ENCODE measurements around the gene RFT1.

RFT1 gene

GRCh38 chr3:53154881-53155285, 24.6 kb upstream of the RFT1 start:
- no peak overlapping the region for H3K23ac ChIP-seq (ENCODE audit: low read length in 2 of 2)
- H3K4me2 ChIP-seq (ENCODE audit: low read length, poor library complexity, severe bottlenecking): no peak overlapping the region

GRCh38 chr3:53153980-53154379, 23.7 kb upstream of the RFT1 start:
- no peak overlapping the region for H3K27ac ChIP-seq (ENCODE audit: low read length, poor library complexity, severe bottlenecking)
- no peaks in the 10 kb centered on the region for H3K9me3 ChIP-seq (ENCODE audit: control insufficient read depth, low read length)
- H3K18ac ChIP-seq (ENCODE audit: low read depth in 1 of 2, low read length in 2 of 2): no peak overlapping the region
- no peaks in the 10 kb centered on the region for H3K36me3 ChIP-seq (ENCODE audit: control insufficient read depth in 1 of 2, insufficient read depth in 2 of 2, low read depth in 1 of 2, low read length in 2 of 2)
- no peak overlapping the region for H3K23ac ChIP-seq (ENCODE audit: low read length in 2 of 2)
- no peak overlapping the region for H2BK15ac ChIP-seq (ENCODE audit: low read depth, poor library complexity, severe bottlenecking)
- H3K4me1 ChIP-seq (ENCODE audit: control insufficient read depth, insufficient read depth, low read depth, low read length): peaks cover 11% of the 10 kb centered on the region
- no peaks in the 10 kb centered on the region for H3K79me1 ChIP-seq (replicated peaks; ENCODE audit: low read length, poor library complexity, severe bottlenecking)
- no peak overlapping the region for H4K8ac ChIP-seq (ENCODE audit: low read length)
- no peak overlapping the region for H2BK5ac ChIP-seq (ENCODE audit: low read depth, low read length, poor library complexity, severe bottlenecking)
- H2AK5ac ChIP-seq (ENCODE audit: low read length, severe bottlenecking): no peak overlapping the region
- H3K4me2 ChIP-seq (ENCODE audit: low read length, poor library complexity, severe bottlenecking): no peak overlapping the region
- H3K4ac ChIP-seq (ENCODE audit: low read depth in 1 of 2, low read length in 2 of 2): no peak overlapping the region
- no peak for DNase-seq
- H3K14ac ChIP-seq (ENCODE audit: low read length in 2 of 2): no peak overlapping the region
- WGBS: 71% methylated on average over 2 of the region's 6 CpGs
- no peak overlapping the region for H3K4me3 ChIP-seq (ENCODE audit: insufficient read depth in 1 of 2, low read depth in 1 of 2, low read length in 2 of 2)
- no peak overlapping the region for H2AFZ ChIP-seq (ENCODE audit: low read depth, low read length)
- H3K9ac ChIP-seq (ENCODE audit: low read length): no peak overlapping the region
- H4K91ac ChIP-seq (ENCODE audit: low read length): no peak overlapping the region
- no peak overlapping the region for H2BK12ac ChIP-seq (ENCODE audit: low read length in 2 of 2)
- H2BK120ac ChIP-seq (ENCODE audit: low read depth, low read length): no peak overlapping the region
- H3K27me3 ChIP-seq (ENCODE audit: control insufficient read depth in 1 of 2, insufficient read depth in 1 of 2, low read length in 2 of 2): peaks cover 42 to 47% of the 10 kb centered on the region in 2 experiments

More at GRCh38 chr3:53154881-53155285, 24.6 kb upstream of the RFT1 start:
- peaks cover 12% of the 10 kb centered on the region for H3K4me1 ChIP-seq (ENCODE audit: control insufficient read depth, insufficient read depth, low read depth, low read length)
- no peak overlapping the region for H3K4me3 ChIP-seq (ENCODE audit: insufficient read depth in 1 of 2, low read depth in 1 of 2, low read length in 2 of 2)
- no peak overlapping the region for H3K27ac ChIP-seq (ENCODE audit: low read length, poor library complexity, severe bottlenecking)
- peaks cover under 1% of the 10 kb centered on the region for H3K79me1 ChIP-seq (replicated peaks; ENCODE audit: low read length, poor library complexity, severe bottlenecking)
- H4K8ac ChIP-seq (ENCODE audit: low read length): no peak overlapping the region
- no peak overlapping the region for H2BK15ac ChIP-seq (ENCODE audit: low read depth, poor library complexity, severe bottlenecking)
- H2BK5ac ChIP-seq (ENCODE audit: low read depth, low read length, poor library complexity, severe bottlenecking): no peak overlapping the region
- 83% methylated on average over 4 of the region's 4 CpGs for WGBS
- H3K4ac ChIP-seq (ENCODE audit: low read depth in 1 of 2, low read length in 2 of 2): no peak overlapping the region
- no peak overlapping the region for H2AFZ ChIP-seq (ENCODE audit: low read depth, low read length)
- H3K36me3 ChIP-seq (ENCODE audit: control insufficient read depth in 1 of 2, insufficient read depth in 2 of 2, low read depth in 1 of 2, low read length in 2 of 2): no peaks in the 10 kb centered on the region
- H3K9ac ChIP-seq (ENCODE audit: low read length): no peak overlapping the region
- no peak for DNase-seq
- no peak overlapping the region for H4K91ac ChIP-seq (ENCODE audit: low read length)
- H3K27me3 ChIP-seq (ENCODE audit: control insufficient read depth in 1 of 2, insufficient read depth in 1 of 2, low read length in 2 of 2): peaks cover 42 to 47% of the 10 kb centered on the region in 2 experiments
- H2BK12ac ChIP-seq (ENCODE audit: low read length in 2 of 2): no peak overlapping the region
- H3K14ac ChIP-seq (ENCODE audit: low read length in 2 of 2): no peak overlapping the region
- no peak overlapping the region for H3K18ac ChIP-seq (ENCODE audit: low read depth in 1 of 2, low read length in 2 of 2)
- H2BK120ac ChIP-seq (ENCODE audit: low read depth, low read length): no peak overlapping the region
- no peak overlapping the region for H2AK5ac ChIP-seq (ENCODE audit: low read length, severe bottlenecking)
- H3K9me3 ChIP-seq (ENCODE audit: control insufficient read depth, low read length): no peaks in the 10 kb centered on the region

- H3K4me2 ChIP-seq (ENCODE audit: low read length, poor library complexity, severe bottlenecking): no peak overlapping the region
- H4K8ac ChIP-seq (ENCODE audit: low read length): no peak overlapping the region
- no peak overlapping the region for H3K14ac ChIP-seq (ENCODE audit: low read length in 2 of 2)
- no peak overlapping the region for H3K4me3 ChIP-seq (ENCODE audit: insufficient read depth in 1 of 2, low read depth in 1 of 2, low read length in 2 of 2)
- 87% methylated on average over 3 of the region's 3 CpGs for WGBS
- H3K9me3 ChIP-seq (ENCODE audit: control insufficient read depth, low read length): no peaks in the 10 kb centered on the region
- DNase-seq: no peak
- no peak overlapping the region for H3K23ac ChIP-seq (ENCODE audit: low read length in 2 of 2)
- H4K91ac ChIP-seq (ENCODE audit: low read length): no peak overlapping the region
- H3K79me1 ChIP-seq (replicated peaks; ENCODE audit: low read length, poor library complexity, severe bottlenecking): no peaks in the 10 kb centered on the region
- no peak overlapping the region for H2BK12ac ChIP-seq (ENCODE audit: low read length in 2 of 2)
- peaks cover 42 to 47% of the 10 kb centered on the region in 2 experiments for H3K27me3 ChIP-seq (ENCODE audit: control insufficient read depth in 1 of 2, insufficient read depth in 1 of 2, low read length in 2 of 2)
- H3K18ac ChIP-seq (ENCODE audit: low read depth in 1 of 2, low read length in 2 of 2): no peak overlapping the region
- no peak overlapping the region for H2BK120ac ChIP-seq (ENCODE audit: low read depth, low read length)
- no peak overlapping the region for H2AFZ ChIP-seq (ENCODE audit: low read depth, low read length)
- no peaks in the 10 kb centered on the region for H3K36me3 ChIP-seq (ENCODE audit: control insufficient read depth in 1 of 2, insufficient read depth in 2 of 2, low read depth in 1 of 2, low read length in 2 of 2)
- no peak overlapping the region for H2AK5ac ChIP-seq (ENCODE audit: low read length, severe bottlenecking)
- no peak overlapping the region for H3K27ac ChIP-seq (ENCODE audit: low read length, poor library complexity, severe bottlenecking)
- no peak overlapping the region for H3K4ac ChIP-seq (ENCODE audit: low read depth in 1 of 2, low read length in 2 of 2)
- no peak overlapping the region for H3K9ac ChIP-seq (ENCODE audit: low read length)
- no peak overlapping the region for H2BK5ac ChIP-seq (ENCODE audit: low read depth, low read length, poor library complexity, severe bottlenecking)
- no peak overlapping the region for H2BK15ac ChIP-seq (ENCODE audit: low read depth, poor library complexity, severe bottlenecking)
- H3K4me1 ChIP-seq (ENCODE audit: control insufficient read depth, insufficient read depth, low read depth, low read length): peaks cover 11% of the 10 kb centered on the region
Measured at GRCh38 chr3:53153264-53153823, 23.1 kb upstream of the RFT1 start.

- DNase-seq: no peak
- no peak overlapping the region for H3K4ac ChIP-seq (ENCODE audit: low read depth in 1 of 2, low read length in 2 of 2)
- WGBS: 81% methylated on average over 20 of the region's 20 CpGs
- H3K9ac ChIP-seq (ENCODE audit: low read length): no peak overlapping the region
- H3K23ac ChIP-seq (ENCODE audit: low read length in 2 of 2): no peak overlapping the region
- no peak overlapping the region for H3K18ac ChIP-seq (ENCODE audit: low read depth in 1 of 2, low read length in 2 of 2)
- H3K27ac ChIP-seq (ENCODE audit: low read length, poor library complexity, severe bottlenecking): no peak overlapping the region
- no peaks in the 10 kb centered on the region for H3K9me3 ChIP-seq (ENCODE audit: control insufficient read depth, low read length)
- no peak overlapping the region for H3K4me2 ChIP-seq (ENCODE audit: low read length, poor library complexity, severe bottlenecking)
- peak overlapping the region in 1 of 2 experiments; percentile 36 for H3K14ac ChIP-seq (ENCODE audit: low read length in 2 of 2)
- no peak overlapping the region for H3K4me3 ChIP-seq (ENCODE audit: insufficient read depth in 1 of 2, low read depth in 1 of 2, low read length in 2 of 2)
- H2AFZ ChIP-seq (ENCODE audit: low read depth, low read length): no peak overlapping the region
- peaks cover 29 to 38% of the 10 kb centered on the region in 2 experiments for H3K27me3 ChIP-seq (ENCODE audit: control insufficient read depth in 1 of 2, insufficient read depth in 1 of 2, low read length in 2 of 2)
- H3K36me3 ChIP-seq (ENCODE audit: control insufficient read depth in 1 of 2, insufficient read depth in 2 of 2, low read depth in 1 of 2, low read length in 2 of 2): no peaks in the 10 kb centered on the region
- H3K79me1 ChIP-seq (replicated peaks; ENCODE audit: low read length, poor library complexity, severe bottlenecking): no peaks in the 10 kb centered on the region
- no peak overlapping the region for H2BK5ac ChIP-seq (ENCODE audit: low read depth, low read length, poor library complexity, severe bottlenecking)
- H2BK120ac ChIP-seq (ENCODE audit: low read depth, low read length): no peak overlapping the region
- H2AK5ac ChIP-seq (ENCODE audit: low read length, severe bottlenecking): no peak overlapping the region
- H3K4me1 ChIP-seq (ENCODE audit: control insufficient read depth, insufficient read depth, low read depth, low read length): peaks cover 14% of the 10 kb centered on the region
- H4K8ac ChIP-seq (ENCODE audit: low read length): no peak overlapping the region
- H2BK12ac ChIP-seq (ENCODE audit: low read length in 2 of 2): no peak overlapping the region
- H4K91ac ChIP-seq (ENCODE audit: low read length): no peak overlapping the region
- no peak overlapping the region for H2BK15ac ChIP-seq (ENCODE audit: low read depth, poor library complexity, severe bottlenecking)
Measured at GRCh38 chr3:53151870-53152660, 21.8 kb upstream of the RFT1 start.

All from mesenchymal stem cell (in vitro differentiated cells and primary cell).